LHCN-M2 (cell line): ENCODE measurements around the gene TPSB2. TPM values are rescaled to one million over a fixed set of nuclear protein-coding genes. Genes with fewer than 3 reads are reported as not detected.
"Not testable (repeated sequence)": the region's sequence is repeated elsewhere in the genome, so short reads cannot be mapped to it uniquely, and the experiment has no call there.

Source experiments
- DNase-seq: peaks from one replicate; pipeline ENCODE4 v3.0.0-alpha.2; 2012; ENCODE audit warnings: low read depth
- polyA plus RNA-seq: library from polyadenylated mRNA; unstranded; fragments of >200 nt; gene quantifications from one replicate; pipeline ENCODE4 v1.2.1, GENCODE V29; 2012; ENCODE audit warnings: missing spikeins
- total RNA-seq: library from RNA; depleted of rRNA; stranded (reverse); fragments of >200 nt; gene quantifications from 2 replicates; pipeline ENCODE4 v1.2.3, GENCODE V29; 2014; rRNA removed

TPSB2 gene
- total RNA-seq = not detected in 2 replicates
- polyA plus RNA-seq = not detected

GRCh38 chr16:1230084-1230470 lies at the start of gene TPSB2:
Gene TPSB2 (minus strand): TSS chr16:1230184. CDS start chr16:1229951, 233 bp downstream.
- not testable (repeated sequence) for DNase-seq

GRCh38 chr16:1279081-1279944 lies 49.3 kb upstream of the TPSB2 start:
- DNase-seq = no peak

- no peak for DNase-seq
Observed at GRCh38 chr16:1278477-1278876, 48.5 kb upstream of the TPSB2 start.

- DNase-seq = no peak
Observed at GRCh38 chr16:1277617-1278282, 47.8 kb upstream of the TPSB2 start.

- no peak for DNase-seq
Observed at GRCh38 chr16:1277151-1277598, 47.2 kb upstream of the TPSB2 start.

- DNase-seq = no peak
Observed at GRCh38 chr16:1276580-1276878, 46.5 kb upstream of the TPSB2 start.

- no peak for DNase-seq
Observed at GRCh38 chr16:1275791-1276579, 46.0 kb upstream of the TPSB2 start.

- no peak for DNase-seq
Observed at GRCh38 chr16:1274767-1275166, 44.8 kb upstream of the TPSB2 start.

- DNase-seq = no peak
Observed at GRCh38 chr16:1273816-1274215, 43.8 kb upstream of the TPSB2 start.

GRCh38 chr16:1272453-1273198 lies 42.6 kb upstream of the TPSB2 start:
- DNase-seq = no peak

- not testable (repeated sequence) for DNase-seq
Observed at GRCh38 chr16:1271724-1272413, 41.9 kb upstream of the TPSB2 start.

GRCh38 chr16:1271380-1271723 lies 41.4 kb upstream of the TPSB2 start:
- DNase-seq = no peak

- DNase-seq = not testable (repeated sequence)
Observed at GRCh38 chr16:1269418-1269817, 39.4 kb upstream of the TPSB2 start.

GRCh38 chr16:1265826-1266225 lies 35.8 kb upstream of the TPSB2 start:
- no peak for DNase-seq

- DNase-seq = no peak
Observed at GRCh38 chr16:1265090-1265630, 35.2 kb upstream of the TPSB2 start.

- no peak for DNase-seq
Observed at GRCh38 chr16:1264345-1265089, 34.5 kb upstream of the TPSB2 start.

- DNase-seq = no peak
Observed at GRCh38 chr16:1263591-1264344, 33.8 kb upstream of the TPSB2 start.

- no peak for DNase-seq
Observed at GRCh38 chr16:1262846-1263221, 32.9 kb upstream of the TPSB2 start.

GRCh38 chr16:1262210-1262845 lies 32.3 kb upstream of the TPSB2 start:
- DNase-seq = no peak
